SJSA1 (cell line): Measurements from ENCODE around the gene GTF3A. TPM values are rescaled to one million over a fixed set of nuclear protein-coding genes. Genes with fewer than 3 reads are reported as not detected.
"Not testable (repeated sequence)": the region's sequence is repeated elsewhere in the genome, so short reads cannot be mapped to it uniquely, and the experiment has no call there.

Experiments
- DNase-seq, 2 experiments: peaks; one replicate each; pipeline ENCODE4 v3.0.0-alpha.2; 2015 to 2020; ENCODE audit warnings: low spot score in 2 of 2, low read depth in 1 of 2
- H3K27ac ChIP-seq: fragments of 250-450 bp; sonication (Bioruptor Pico); 2 replicates; pipeline ENCODE4 v1.5.1; 2020; ENCODE audit warnings: mild to moderate bottlenecking, moderate library complexity
- H3K27me3 ChIP-seq: fragments of 250-450 bp; sonication (Bioruptor Pico); replicated peaks from 2 replicates; pipeline ENCODE4 v1.5.1; 2020; ENCODE audit warnings: mild to moderate bottlenecking, moderate library complexity
- H3K36me3 ChIP-seq: fragments of 250-450 bp; sonication (Bioruptor Pico); 2 replicates; pipeline ENCODE4 v1.5.1; 2020; ENCODE audit warnings: mild to moderate bottlenecking
- H3K4me1 ChIP-seq: fragments of 250-450 bp; sonication (Bioruptor Pico); replicated peaks from 2 replicates; pipeline ENCODE4 v1.6.1; 2021; ENCODE audit warnings: mild to moderate bottlenecking
- H3K4me3 ChIP-seq: fragments of 250-450 bp; sonication (Bioruptor Pico); 2 replicates; pipeline ENCODE4 v1.5.1; 2020; ENCODE audit warnings: mild to moderate bottlenecking
- H3K9me3 ChIP-seq: fragments of 250-450 bp; sonication (Bioruptor Pico); replicated peaks from 2 replicates; pipeline ENCODE4 v1.5.1; 2020; ENCODE audit warnings: mild to moderate bottlenecking
- total RNA-seq: library from RNA; depleted of rRNA; stranded (reverse); fragments of >200 nt; shearing (Covaris generic); gene quantifications from 2 replicates; pipeline ENCODE4 v1.2.3, GENCODE V29; 2014

GTF3A gene
- total RNA-seq, 1 experiment from 2014 or later: 106 TPM

- H3K4me3 ChIP-seq: no peak overlapping the region
These were observed 28.1 kb upstream of the GTF3A start for GRCh38 chr13:27396252-27396846.

GRCh38 chr13:27398360-27398759 is 26.1 kb upstream of the GTF3A start:
- H3K4me1 ChIP-seq: peaks cover 1% of the 10 kb centered on the region
- no peak overlapping the region for H3K4me3 ChIP-seq
- no peaks in the 10 kb centered on the region for H3K36me3 ChIP-seq
- no peak for DNase-seq
- no peaks in the 10 kb centered on the region for H3K27me3 ChIP-seq
- no peak overlapping the region for H3K27ac ChIP-seq
- no peaks in the 10 kb centered on the region for H3K9me3 ChIP-seq

More at GRCh38 chr13:27396252-27396846, 28.1 kb upstream of the GTF3A start:
- H3K9me3 ChIP-seq: no peaks in the 10 kb centered on the region
- H3K27me3 ChIP-seq: no peaks in the 10 kb centered on the region
- no peak overlapping the region for H3K27ac ChIP-seq
- no peak for DNase-seq
- H3K4me1 ChIP-seq: no peaks in the 10 kb centered on the region
- no peaks in the 10 kb centered on the region for H3K36me3 ChIP-seq

GRCh38 chr13:27400405-27400804 is 24.0 kb upstream of the GTF3A start:
- H3K9me3 ChIP-seq, H3K27ac ChIP-seq, H3K4me1 ChIP-seq, H3K27me3 ChIP-seq, H3K36me3 ChIP-seq, DNase-seq, H3K4me3 ChIP-seq: not testable (repeated sequence)

DNA sequence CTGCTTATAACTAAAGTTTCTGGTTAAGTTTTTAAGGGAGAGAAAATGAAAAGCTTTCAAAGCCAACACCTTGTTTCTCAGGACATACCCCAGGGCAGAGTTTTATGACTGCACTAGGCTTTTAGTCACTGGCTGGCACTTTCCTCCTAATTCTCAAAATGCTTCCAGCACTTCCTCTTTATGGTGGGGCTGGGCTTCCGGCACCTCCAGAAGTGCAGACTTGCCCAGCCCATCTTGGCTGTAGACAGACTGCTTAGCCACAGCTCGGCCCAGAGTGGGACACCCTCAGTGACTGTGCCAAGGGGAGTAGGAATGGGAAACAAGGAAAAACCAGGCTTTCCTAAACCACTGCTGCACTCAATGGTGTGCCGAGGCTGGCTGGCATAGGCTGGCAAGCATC is 23.2 kb upstream of the GTF3A start:
- Histone ChIP-seq H3K36me3 (no peaks in the 10 kb centered on the region), H3K27me3 (no peaks in the 10 kb centered on the region), H3K9me3 (no peaks in the 10 kb centered on the region), H3K27ac (no peak overlapping the region), H3K4me3 (no peak overlapping the region), H3K4me1 (peaks cover 7% of the 10 kb centered on the region)
- no peak for DNase-seq

GRCh38 chr13:27403203-27403678 is 21.2 kb upstream of the GTF3A start:
- no peaks in the 10 kb centered on the region for H3K9me3 ChIP-seq
- H3K36me3 ChIP-seq: no peaks in the 10 kb centered on the region
- H3K27ac ChIP-seq: no peak overlapping the region
- DNase-seq: peak in 1 of 2 experiments; percentile 47
- 0 out of 2 replicates have a peak, but pooled peaks cover 2% of the 10 kb centered on the region for H3K27me3 ChIP-seq
- no peak overlapping the region for H3K4me3 ChIP-seq
- H3K4me1 ChIP-seq: peaks cover 7% of the 10 kb centered on the region

- Histone ChIP-seq H3K27me3 (0 out of 2 replicates have a peak, but pooled peaks cover 2% of the 10 kb centered on the region), H3K27ac (no peak overlapping the region), H3K9me3 (no peaks in the 10 kb centered on the region), H3K36me3 (no peaks in the 10 kb centered on the region), H3K4me3 (no peak overlapping the region), H3K4me1 (peaks cover 7% of the 10 kb centered on the region)
- DNase-seq: no peak
These were observed 20.6 kb upstream of the GTF3A start for GRCh38 chr13:27403727-27404385.

GRCh38 chr13:27404680-27405079 is 19.7 kb upstream of the GTF3A start:
- H3K9me3 ChIP-seq: no peaks in the 10 kb centered on the region

GRCh38 chr13:27405546-27406134 is 18.8 kb upstream of the GTF3A start:
- Histone ChIP-seq H3K36me3 (no peaks in the 10 kb centered on the region), H3K9me3 (no peaks in the 10 kb centered on the region), H3K4me1 (peaks cover 7% of the 10 kb centered on the region), H3K27ac (no peak overlapping the region), H3K27me3 (peaks cover 2% of the 10 kb centered on the region; the same call in 1 of the 2 replicates), H3K4me3 (no peak overlapping the region)
- no peak for DNase-seq

More at GRCh38 chr13:27404680-27405079, 19.7 kb upstream of the GTF3A start:
- DNase-seq: no peak
- H3K4me1 ChIP-seq: peaks cover 7% of the 10 kb centered on the region
- H3K4me3 ChIP-seq: no peak overlapping the region
- no peak overlapping the region for H3K27ac ChIP-seq
- no peaks in the 10 kb centered on the region for H3K36me3 ChIP-seq
- peaks cover 2% of the 10 kb centered on the region; the same call in 1 of the 2 replicates for H3K27me3 ChIP-seq

GRCh38 chr13:27406178-27406939 is 18.1 kb upstream of the GTF3A start:
- Histone ChIP-seq H3K36me3 (no peaks in the 10 kb centered on the region), H3K4me3 (no peak overlapping the region), H3K27ac (no peak overlapping the region), H3K27me3 (peaks cover 2% of the 10 kb centered on the region; the same call in 1 of the 2 replicates), H3K4me1 (peaks cover 7% of the 10 kb centered on the region), H3K9me3 (no peaks in the 10 kb centered on the region)
- DNase-seq: no peak

- peaks cover 2% of the 10 kb centered on the region; the same call in 1 of the 2 replicates for H3K27me3 ChIP-seq
- DNase-seq: no peak
These were observed 16.3 kb upstream of the GTF3A start for GRCh38 chr13:27408074-27408473.

GRCh38 chr13:27409013-27409412 is 15.4 kb upstream of the GTF3A start:
- Histone ChIP-seq H3K27ac (no peak overlapping the region), H3K4me1 (no peaks in the 10 kb centered on the region), H3K4me3 (no peak overlapping the region), H3K9me3 (no peaks in the 10 kb centered on the region), H3K27me3 (peaks cover 2% of the 10 kb centered on the region; the same call in 1 of the 2 replicates), H3K36me3 (no peaks in the 10 kb centered on the region)
- DNase-seq: no peak

More at GRCh38 chr13:27408074-27408473, 16.3 kb upstream of the GTF3A start:
- no peak overlapping the region for H3K4me3 ChIP-seq
- H3K9me3 ChIP-seq: no peaks in the 10 kb centered on the region
- no peak overlapping the region for H3K27ac ChIP-seq
- H3K4me1 ChIP-seq: peaks cover 7% of the 10 kb centered on the region
- H3K36me3 ChIP-seq: no peaks in the 10 kb centered on the region

- Histone ChIP-seq H3K4me3 (no peak overlapping the region), H3K27ac (no peak overlapping the region), H3K9me3 (no peaks in the 10 kb centered on the region), H3K36me3 (no peaks in the 10 kb centered on the region), H3K27me3 (peaks cover 2% of the 10 kb centered on the region; the same call in 1 of the 2 replicates), H3K4me1 (no peaks in the 10 kb centered on the region)
- DNase-seq: no peak
These were observed 13.1 kb upstream of the GTF3A start for GRCh38 chr13:27411341-27411740.

- no peak overlapping the region for H3K27ac ChIP-seq
- no peaks in the 10 kb centered on the region for H3K36me3 ChIP-seq
- no peak overlapping the region for H3K4me3 ChIP-seq
- no peak for DNase-seq
- H3K4me1 ChIP-seq: no peaks in the 10 kb centered on the region
- no peaks in the 10 kb centered on the region for H3K27me3 ChIP-seq
- H3K9me3 ChIP-seq: no peaks in the 10 kb centered on the region
These were observed 9.3 kb upstream of the GTF3A start for GRCh38 chr13:27415116-27415515.
